MM.1S (cell line): Measurements from ENCODE around the gene NOL9.

Experiments used
- DNase-seq: peaks from one replicate; pipeline ENCODE4 v3.0.0-alpha.2; 2015
- H2AFZ ChIP-seq: fragments of 300-600 bp; sonication (generic); 2 replicates; pipeline ENCODE4 v1.6.0; 2016; ENCODE audit warnings: antibody characterized with exemption, low read length
- H3F3A ChIP-seq: fragments of 300-600 bp; sonication (generic); 2 replicates; pipeline ENCODE4 v1.6.1; 2016; ENCODE audit warnings: mild to moderate bottlenecking, antibody characterized with exemption, low read length, moderate library complexity, mixed read lengths; ENCODE audit not compliant: insufficient read depth
- H3K27ac ChIP-seq: fragments of 300-600 bp; sonication (generic); 2 replicates; pipeline ENCODE4 v1.5.1; 2016; ENCODE audit warnings: mild to moderate bottlenecking, low read length
- H3K27me3 ChIP-seq: fragments of 300-600 bp; sonication (generic); replicated peaks from 2 replicates; pipeline ENCODE4 v1.6.0; 2016; ENCODE audit warnings: low read length; ENCODE audit not compliant: insufficient read depth
- H3K36me3 ChIP-seq: fragments of 300-600 bp; sonication (generic); replicated peaks from 2 replicates; pipeline ENCODE4 v1.6.1; 2016; ENCODE audit warnings: mild to moderate bottlenecking, low read length, mixed read lengths; ENCODE audit not compliant: insufficient read depth
- H3K4me1 ChIP-seq: fragments of 300-600 bp; sonication (generic); 2 replicates; pipeline ENCODE4 v1.6.1; 2016; ENCODE audit warnings: low read length, mixed read lengths
- H3K4me2 ChIP-seq: fragments of 300-600 bp; sonication (generic); 2 replicates; pipeline ENCODE4 v1.6.0; 2016; ENCODE audit warnings: low read depth, low read length
- H3K4me3 ChIP-seq: fragments of 300-600 bp; sonication (generic); 2 replicates; pipeline ENCODE4 v1.5.1; 2016; ENCODE audit warnings: low read length, mixed read lengths
- H3K79me2 ChIP-seq: fragments of 300-600 bp; sonication (generic); 2 replicates; pipeline ENCODE4 v1.6.1; 2016; ENCODE audit warnings: mixed run types, low read length, mixed read lengths
- H3K9ac ChIP-seq: fragments of 300-600 bp; sonication (generic); 2 replicates; pipeline ENCODE4 v1.6.1; 2016; ENCODE audit warnings: low read length, mixed read lengths
- H3K9me2 ChIP-seq: fragments of 300-600 bp; sonication (generic); replicated peaks from 2 replicates; pipeline ENCODE4 v1.6.1; 2016; ENCODE audit warnings: mild to moderate bottlenecking, low read length, mixed read lengths; ENCODE audit not compliant: insufficient read depth
- H3K9me3 ChIP-seq: fragments of 300-600 bp; sonication (generic); replicated peaks from 2 replicates; pipeline ENCODE4 v1.6.1; 2016; ENCODE audit warnings: mild to moderate bottlenecking, low read length, mixed read lengths; ENCODE audit not compliant: insufficient read depth
- H4K20me1 ChIP-seq: fragments of 300-600 bp; sonication (generic); 2 replicates; pipeline ENCODE4 v1.6.1; 2016; ENCODE audit warnings: mild to moderate bottlenecking, low read length, moderate library complexity, mixed read lengths; ENCODE audit not compliant: insufficient read depth
- CTCF ChIP-seq: fragments of 300-600 bp; sonication (generic); IDR thresholded peaks from 2 replicates; pipeline ENCODE4 v1.5.1; 2016; ENCODE audit warnings: antibody characterized with exemption, low read length, mixed read lengths
- EZH2 ChIP-seq: fragments of 300-600 bp; sonication (generic); optimal IDR thresholded peaks from 2 replicates; pipeline ENCODE3; 2017; ENCODE audit warnings: low read depth, mild to moderate bottlenecking, antibody characterized with exemption, low read length, mixed read lengths
- EZH2phosphoT487 ChIP-seq: fragments of 300-600 bp; sonication (generic); IDR thresholded peaks from 2 replicates; pipeline ENCODE4 v1.6.1; 2018; ENCODE audit warnings: antibody characterized with exemption, low read length

NOL9 gene

DNA sequence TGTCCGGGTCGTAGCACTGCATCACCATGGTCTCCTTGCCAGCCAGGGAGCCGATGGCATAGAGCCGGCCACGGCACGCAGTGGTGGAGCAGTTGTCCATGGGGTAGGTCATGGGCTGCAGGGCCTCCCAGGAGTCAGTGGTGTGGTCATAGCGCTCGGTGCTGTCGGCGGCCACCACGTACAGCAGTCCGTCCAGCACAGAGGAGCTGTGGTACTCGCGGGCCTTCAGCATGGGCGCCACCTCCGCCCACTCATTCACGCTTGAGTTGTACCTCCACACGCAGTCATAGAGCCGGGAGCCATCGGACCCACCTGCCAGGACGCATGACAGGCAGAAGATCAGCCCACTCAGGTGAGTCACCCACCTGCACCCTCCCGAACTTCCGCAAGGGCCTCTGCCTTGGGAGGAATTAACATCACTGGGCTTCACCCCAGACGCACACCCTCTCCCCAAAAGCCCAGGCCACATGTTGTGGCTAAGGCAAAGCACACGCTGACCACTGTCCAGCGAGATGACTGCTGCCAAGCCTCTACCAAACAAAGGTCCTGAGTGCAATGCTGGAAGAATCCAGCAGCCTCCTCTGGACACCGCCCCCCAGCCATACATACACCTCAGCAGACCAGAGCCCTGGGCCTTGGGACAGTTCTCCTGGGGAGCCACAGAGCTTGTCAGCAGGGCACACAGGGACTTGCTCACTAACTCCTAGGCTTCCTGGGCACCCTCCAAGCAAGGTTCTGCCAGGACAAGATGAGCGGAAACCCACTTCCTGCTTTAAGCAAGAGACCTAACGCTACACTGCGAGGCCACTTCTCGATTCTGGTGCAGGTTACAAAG is 45.0 kb upstream of the NOL9 start:
- Histone ChIP-seq H3K27me3 (no peaks in the 10 kb centered on the region), H3K79me2 (peaks cover 71% of the 10 kb centered on the region), H3K9me2 (no peaks in the 10 kb centered on the region), H3K9me3 (no peaks in the 10 kb centered on the region), H3K27ac (no peak overlapping the region), H3K4me2 (peak overlapping the region; percentile 58), H3K4me1 (peaks cover 13% of the 10 kb centered on the region), H2AFZ (no peak overlapping the region), H3K36me3 (peaks cover 11% of the 10 kb centered on the region; the same call in 1 of the 2 replicates), H4K20me1 (peaks cover 14% of the 10 kb centered on the region; the same call in 1 of the 2 replicates), H3F3A (peaks cover 25% of the 10 kb centered on the region), H3K9ac (no peak overlapping the region; the same call in 1 of the 2 replicates), H3K4me3 (peak overlapping the region; percentile 28)
- TF ChIP-seq EZH2 (no peak), EZH2phosphoT487 (no peak), CTCF (no peak)
- DNase-seq = peak; percentile 51

GRCh38 chr1:6597777-6598131 is 43.4 kb upstream of the NOL9 start:
- H3K9ac ChIP-seq = no peak overlapping the region
- H3K9me3 ChIP-seq = no peaks in the 10 kb centered on the region
- no peak overlapping the region for H2AFZ ChIP-seq
- H4K20me1 ChIP-seq = peaks cover 14% of the 10 kb centered on the region; the same call in 1 of the 2 replicates
- no peak overlapping the region for H3K27ac ChIP-seq
- no peaks in the 10 kb centered on the region for H3K27me3 ChIP-seq
- H3K79me2 ChIP-seq = peaks cover 76% of the 10 kb centered on the region
- H3K36me3 ChIP-seq = peaks cover 11% of the 10 kb centered on the region; the same call in 1 of the 2 replicates
- no peak overlapping the region for H3K4me2 ChIP-seq
- peaks cover 6% of the 10 kb centered on the region; the same call in 1 of the 2 replicates for H3K4me1 ChIP-seq
- H3K9me2 ChIP-seq = no peaks in the 10 kb centered on the region
- H3F3A ChIP-seq = peaks cover 10% of the 10 kb centered on the region; the same call in 1 of the 2 replicates
- no peak overlapping the region for H3K4me3 ChIP-seq
- DNase-seq = no peak
- TF ChIP-seq CTCF (no peak), EZH2 (no peak), EZH2phosphoT487 (no peak)

DNA sequence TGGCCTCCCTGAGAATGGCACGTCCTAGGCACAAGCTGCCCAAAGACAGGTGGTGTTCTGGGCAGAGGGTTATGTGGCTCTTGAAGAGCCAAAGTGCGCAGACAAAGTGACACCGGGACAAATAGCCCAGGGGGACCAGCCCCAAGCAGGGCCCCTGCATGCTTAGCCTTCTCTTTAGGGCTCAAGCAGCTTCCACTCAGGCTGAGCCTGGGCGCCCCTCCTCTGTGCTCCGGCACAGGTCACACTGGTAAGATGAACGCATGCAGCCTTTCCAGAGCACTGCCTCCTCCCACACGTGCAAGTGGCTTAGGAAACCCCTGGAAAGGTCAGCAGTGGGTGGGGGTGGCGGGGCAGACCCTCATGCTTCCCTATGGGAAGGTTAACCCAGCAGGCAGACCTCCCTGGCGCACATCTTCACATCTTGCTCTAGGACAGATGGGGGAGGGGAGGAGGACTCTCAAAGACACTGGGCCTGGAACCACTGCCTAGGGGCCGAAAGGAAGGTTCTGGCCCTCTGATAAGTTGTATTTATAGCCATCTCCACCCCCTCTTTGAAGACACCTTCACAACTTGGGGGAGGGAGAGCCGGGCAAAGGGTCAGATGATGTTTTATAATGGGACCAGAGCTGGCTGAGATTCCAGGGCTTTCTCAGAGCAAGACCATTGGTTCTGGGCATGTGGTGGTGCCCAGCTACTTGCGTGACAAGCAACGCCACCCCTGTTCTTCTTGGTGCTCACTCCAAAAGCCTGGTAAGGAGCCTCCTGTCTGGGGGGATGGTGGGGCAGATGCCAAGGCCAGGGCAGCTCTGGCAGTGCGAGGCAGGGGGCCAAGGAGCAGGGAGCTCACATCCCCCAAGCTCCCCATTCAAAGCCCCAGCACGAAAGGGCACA is 42.8 kb upstream of the NOL9 start:
- Histone ChIP-seq H3F3A (0 out of 2 replicates have a peak, but pooled peaks cover 10% of the 10 kb centered on the region), H3K9me3 (no peaks in the 10 kb centered on the region), H2AFZ (no peak overlapping the region), H3K9me2 (no peaks in the 10 kb centered on the region), H3K27ac (no peak overlapping the region), H4K20me1 (peaks cover 14% of the 10 kb centered on the region; the same call in 1 of the 2 replicates), H3K36me3 (peaks cover 11% of the 10 kb centered on the region; the same call in 1 of the 2 replicates), H3K4me2 (no peak overlapping the region), H3K9ac (no peak overlapping the region), H3K4me1 (peaks cover 6% of the 10 kb centered on the region; the same call in 1 of the 2 replicates), H3K27me3 (no peaks in the 10 kb centered on the region), H3K4me3 (no peak overlapping the region), H3K79me2 (peaks cover 72% of the 10 kb centered on the region)
- no peak for TF ChIP-seq EZH2phosphoT487
- no peak for TF ChIP-seq CTCF
- no peak for TF ChIP-seq EZH2
- no peak for DNase-seq
